Glutamatergic neuron (in vitro differentiated cells): ENCODE results near the gene HOXA10. TPM values are rescaled to one million over a fixed set of nuclear protein-coding genes. Genes with fewer than 3 reads are reported as not detected.

Experiments
- DNase-seq: peaks from one replicate; pipeline ENCODE4 v3.0.0; 2022
- H3K27ac Mint-ChIP-seq: one replicate; pipeline ENCODE4 v1.8.0; 2020; ENCODE audit warnings: mild to moderate bottlenecking, mixed read lengths, inconsistent platforms; ENCODE audit not compliant: unreplicated experiment
- H3K27me3 Mint-ChIP-seq: one replicate; pipeline ENCODE4 v1.8.0; 2020; ENCODE audit warnings: mild to moderate bottlenecking, moderate library complexity, mixed read lengths, inconsistent platforms; ENCODE audit not compliant: unreplicated experiment
- H3K36me3 Mint-ChIP-seq: one replicate; pipeline ENCODE4 v1.8.0; 2020; ENCODE audit warnings: mild to moderate bottlenecking, mixed read lengths, inconsistent platforms; ENCODE audit not compliant: unreplicated experiment
- H3K4me1 Mint-ChIP-seq: one replicate; pipeline ENCODE4 v1.8.0; 2020; ENCODE audit warnings: mild to moderate bottlenecking, low read depth, mixed read lengths, inconsistent platforms; ENCODE audit not compliant: unreplicated experiment
- H3K4me3 Mint-ChIP-seq: one replicate; pipeline ENCODE4 v1.8.0; 2020; ENCODE audit warnings: mild to moderate bottlenecking, mixed read lengths, inconsistent platforms; ENCODE audit not compliant: unreplicated experiment
- H3K9me3 Mint-ChIP-seq: one replicate; pipeline ENCODE4 v1.8.0; 2020; ENCODE audit warnings: mild to moderate bottlenecking, moderate library complexity, mixed read lengths, inconsistent platforms; ENCODE audit not compliant: unreplicated experiment
- total RNA-seq: library from RNA; stranded (reverse); fragmentation: NEBNext Ultra II Directional; extraction: Animal tissue kit (Norgen Biotek cat#: 25700); gene quantifications from one replicate; pipeline ENCODE4 v1.2.1, GENCODE V29; 2021; ENCODE audit not compliant: unreplicated experiment
- TF ChIP-seq, protein P1 (sequence below): fragments of 200-600 bp; sonication (generic); IDR thresholded peaks from one replicate; pipeline ENCODE4 v1.5.0; 2021; ENCODE audit not compliant: partially characterized antibody, unreplicated experiment

Gene HOXA10
- total RNA-seq, 1 donor from 2014 or later, result not detected

DNA sequence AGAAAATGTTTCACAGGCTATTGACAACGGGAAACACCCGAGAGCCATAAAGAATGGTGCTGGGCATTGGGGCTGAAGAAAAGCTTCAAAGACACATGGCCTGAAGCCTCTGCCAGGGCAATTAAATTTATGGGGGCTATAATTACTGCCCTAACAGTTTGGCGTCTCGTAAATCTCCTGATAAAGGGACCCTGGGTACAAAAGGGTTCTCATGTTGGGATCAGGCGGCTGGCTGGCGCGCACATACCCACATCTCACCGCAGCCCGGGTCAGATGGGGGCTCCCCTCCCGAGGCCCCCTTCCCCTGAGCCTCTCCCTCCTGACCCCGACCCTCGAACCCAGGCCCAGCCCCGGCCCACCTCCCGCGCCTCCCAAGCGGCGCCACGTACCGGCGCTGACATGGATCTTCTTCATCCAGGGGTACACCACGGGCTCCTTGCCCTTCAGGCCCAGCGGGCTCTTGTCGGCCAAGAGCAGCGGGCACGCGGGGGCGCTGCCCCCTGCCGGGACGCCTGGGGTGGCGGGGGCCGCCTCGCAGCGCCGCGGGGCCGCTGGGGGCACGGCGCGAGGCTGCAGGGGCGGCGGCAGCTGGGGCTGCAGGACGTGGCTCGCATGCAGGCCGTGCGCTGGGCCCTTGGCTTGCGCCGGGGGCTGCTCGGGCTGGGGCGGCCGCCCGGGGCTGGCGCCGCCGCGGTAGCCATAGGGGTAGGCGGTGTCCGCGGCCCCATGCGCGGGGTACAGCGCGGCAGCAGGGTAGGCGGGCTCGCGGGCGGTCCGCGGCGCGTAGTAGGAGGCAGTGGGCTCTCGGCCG lies 44.2 kb downstream of the HOXA10 start:
- Mint-ChIP-seq H3K27me3 (peaks cover 36% of the 10 kb centered on the region), H3K9me3 (peaks cover 5% of the 10 kb centered on the region), H3K27ac (no peak overlapping the region), H3K36me3 (no peaks in the 10 kb centered on the region), H3K4me3 (peak overlapping the region; percentile 14), H3K4me1 (no peaks in the 10 kb centered on the region)
- DNase-seq, result no peak
- TF ChIP-seq, protein P1, sequence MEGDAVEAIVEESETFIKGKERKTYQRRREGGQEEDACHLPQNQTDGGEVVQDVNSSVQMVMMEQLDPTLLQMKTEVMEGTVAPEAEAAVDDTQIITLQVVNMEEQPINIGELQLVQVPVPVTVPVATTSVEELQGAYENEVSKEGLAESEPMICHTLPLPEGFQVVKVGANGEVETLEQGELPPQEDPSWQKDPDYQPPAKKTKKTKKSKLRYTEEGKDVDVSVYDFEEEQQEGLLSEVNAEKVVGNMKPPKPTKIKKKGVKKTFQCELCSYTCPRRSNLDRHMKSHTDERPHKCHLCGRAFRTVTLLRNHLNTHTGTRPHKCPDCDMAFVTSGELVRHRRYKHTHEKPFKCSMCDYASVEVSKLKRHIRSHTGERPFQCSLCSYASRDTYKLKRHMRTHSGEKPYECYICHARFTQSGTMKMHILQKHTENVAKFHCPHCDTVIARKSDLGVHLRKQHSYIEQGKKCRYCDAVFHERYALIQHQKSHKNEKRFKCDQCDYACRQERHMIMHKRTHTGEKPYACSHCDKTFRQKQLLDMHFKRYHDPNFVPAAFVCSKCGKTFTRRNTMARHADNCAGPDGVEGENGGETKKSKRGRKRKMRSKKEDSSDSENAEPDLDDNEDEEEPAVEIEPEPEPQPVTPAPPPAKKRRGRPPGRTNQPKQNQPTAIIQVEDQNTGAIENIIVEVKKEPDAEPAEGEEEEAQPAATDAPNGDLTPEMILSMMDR, result no peak

DNA sequence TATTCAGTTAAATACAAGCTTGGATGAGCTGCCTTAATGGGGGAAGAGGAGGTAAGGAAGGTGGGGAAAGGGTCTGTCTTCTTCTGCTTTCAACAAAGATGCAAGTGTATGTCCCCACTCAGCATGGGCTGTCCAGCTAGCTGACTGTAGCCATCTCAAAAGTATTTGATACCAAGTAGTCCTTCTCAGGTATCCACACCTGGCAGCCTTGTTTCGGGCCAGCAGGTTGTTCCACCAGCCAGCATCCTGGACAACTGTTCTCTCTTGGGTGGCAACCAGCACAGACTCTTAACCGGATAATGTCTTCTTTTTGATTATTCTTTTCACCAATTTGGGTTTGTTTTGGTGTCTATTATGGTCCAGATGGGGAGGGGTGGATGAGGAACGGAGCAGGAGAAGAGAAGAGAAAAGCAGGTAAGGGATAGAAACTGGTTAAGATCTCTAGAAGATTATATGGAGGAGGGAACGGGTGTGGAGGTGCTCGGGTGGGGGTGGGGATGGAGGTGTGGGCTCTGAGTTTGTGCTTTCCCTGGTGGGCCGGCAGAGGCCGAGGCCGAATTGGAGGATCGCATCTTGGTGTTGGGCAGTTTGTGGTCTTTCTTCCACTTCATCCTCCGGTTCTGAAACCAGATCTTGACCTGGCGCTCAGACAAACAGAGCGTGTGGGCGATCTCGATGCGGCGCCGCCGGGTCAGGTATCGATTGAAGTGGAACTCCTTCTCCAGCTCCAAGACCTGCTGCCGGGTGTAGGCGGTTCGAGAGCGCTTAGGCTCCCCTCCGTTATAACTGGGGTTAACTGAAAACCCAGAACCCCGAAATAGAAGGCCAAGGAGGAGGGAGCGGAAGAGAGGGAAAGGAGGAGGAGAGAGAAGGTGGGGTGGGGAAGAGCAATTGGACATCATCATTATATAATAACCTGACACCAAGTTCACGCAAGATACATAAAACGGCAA lies 45.1 kb downstream of the HOXA10 start:
- no peak overlapping the region for H3K27ac Mint-ChIP-seq
- no peaks in the 10 kb centered on the region for H3K4me1 Mint-ChIP-seq
- peaks cover 41% of the 10 kb centered on the region for H3K27me3 Mint-ChIP-seq
- peaks cover 9% of the 10 kb centered on the region for H3K9me3 Mint-ChIP-seq
- H3K4me3 Mint-ChIP-seq, result peak overlapping the region; percentile 14
- DNase-seq, result no peak
- TF ChIP-seq, protein P1, result no peak
- H3K36me3 Mint-ChIP-seq, result no peaks in the 10 kb centered on the region

DNA sequence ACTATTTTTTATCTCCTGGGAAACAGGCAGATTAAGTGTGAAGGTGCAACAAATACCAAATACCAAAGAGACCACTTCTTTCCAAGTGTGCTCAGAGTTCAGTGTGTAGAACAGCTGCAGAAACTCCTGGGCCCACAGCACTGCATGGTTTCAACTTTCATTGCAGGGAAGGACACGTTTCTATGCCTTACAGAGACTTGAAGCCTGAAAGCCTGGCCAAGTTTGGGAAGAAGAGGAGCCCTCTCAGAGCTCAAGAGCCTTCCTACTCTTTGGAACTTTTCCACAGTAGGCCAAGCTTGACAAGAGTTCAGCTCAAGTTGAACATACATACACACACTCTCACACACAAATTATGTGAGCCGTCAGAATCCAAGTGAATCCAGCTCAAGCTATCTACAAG lies 46.1 kb downstream of the HOXA10 start:
- Mint-ChIP-seq H3K4me1 (no peaks in the 10 kb centered on the region), H3K4me3 (no peak overlapping the region)

DNA sequence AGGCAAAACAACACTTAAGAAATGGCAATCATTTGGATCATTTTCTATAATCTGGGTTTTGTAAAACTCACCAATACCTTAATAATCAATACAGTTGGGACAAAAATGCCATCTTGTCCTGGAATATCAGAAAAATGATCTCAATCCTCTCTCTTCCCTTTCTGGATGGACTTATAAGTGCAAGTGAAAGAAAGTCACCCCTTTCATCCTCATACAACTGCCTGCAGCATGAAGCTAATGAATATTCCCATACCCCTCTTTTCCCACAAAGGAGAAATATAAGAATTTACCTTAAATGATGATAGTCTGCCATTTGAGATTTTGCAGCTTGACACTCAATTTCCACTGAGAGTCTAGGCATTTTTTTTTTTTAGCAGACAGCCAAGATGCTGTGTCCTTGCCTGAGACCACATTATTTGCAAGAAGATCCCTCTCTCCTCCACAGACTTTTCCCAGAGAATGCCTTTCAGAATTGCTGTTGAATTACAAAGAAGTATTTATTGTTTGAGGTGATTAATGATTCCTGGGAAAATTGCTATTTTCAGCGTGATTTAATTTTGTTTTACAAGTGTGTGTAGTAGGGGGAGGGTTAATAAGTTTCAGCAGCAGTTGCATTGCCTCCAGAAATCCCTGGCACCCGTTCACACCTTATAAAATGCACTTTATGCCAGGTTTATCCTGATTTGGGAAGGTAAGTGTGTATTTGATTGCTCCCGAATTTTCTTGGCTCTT lies 47.4 kb downstream of the HOXA10 start:
- DNase-seq, result no peak
- Mint-ChIP-seq H3K4me1 (no peaks in the 10 kb centered on the region), H3K9me3 (peaks cover 11% of the 10 kb centered on the region), H3K27ac (no peak overlapping the region), H3K36me3 (no peaks in the 10 kb centered on the region), H3K27me3 (peaks cover 43% of the 10 kb centered on the region), H3K4me3 (no peak overlapping the region)
- TF ChIP-seq, protein P1, result no peak

More for the DNA sequence above, 46.1 kb downstream of the HOXA10 start:
- TF ChIP-seq, protein P1, result no peak
- Mint-ChIP-seq H3K27ac (no peak overlapping the region), H3K27me3 (peaks cover 42% of the 10 kb centered on the region), H3K36me3 (no peaks in the 10 kb centered on the region), H3K9me3 (peaks cover 9% of the 10 kb centered on the region)
- DNase-seq, result no peak
